HepG2 (cell line): Measurements from ENCODE around the gene STPG4. TPM values are rescaled to one million over a fixed set of nuclear protein-coding genes. Genes with fewer than 3 reads are reported as not detected.

Source experiments
- BORCS8-MEF2B ChIP-seq: sonication (generic); formaldehyde crosslinking; IDR thresholded peaks from 2 replicates; pipeline ENCODE4 v1.8.0; 2022; ENCODE audit warnings: mild to moderate bottlenecking, missing genetic modification reagents
- DMAP1 ChIP-seq: IDR thresholded peaks from 2 replicates; pipeline ENCODE4 v1.6.1; 2016
- FOXK2 ChIP-seq: fragments of 450-650 bp; IDR thresholded peaks from 2 replicates; pipeline ENCODE4 v1.6.1; 2016
- JDP2 ChIP-seq: sonication (generic); formaldehyde crosslinking; IDR thresholded peaks from 2 replicates; pipeline ENCODE4 v1.8.1; 2022; ENCODE audit warnings: missing genetic modification reagents, borderline replicate concordance
- MNT ChIP-seq: fragments of 450-650 bp; IDR thresholded peaks from 2 replicates; pipeline ENCODE4 v1.6.1; 2016
- MXD3 ChIP-seq: IDR thresholded peaks from 2 replicates; pipeline ENCODE4 v1.6.1; 2016; ENCODE audit warnings: mild to moderate bottlenecking, missing biosample characterization, missing genetic modification reagents
- SP4 ChIP-seq: sonication (generic); formaldehyde crosslinking; IDR thresholded peaks from 2 replicates; pipeline ENCODE4 v1.8.1; 2023; ENCODE audit warnings: mild to moderate bottlenecking, missing genetic modification reagents
- TARDBP ChIP-seq: sonication (generic); formaldehyde crosslinking; IDR thresholded peaks from 2 replicates; pipeline ENCODE4 v1.8.0; 2022; ENCODE audit warnings: mild to moderate bottlenecking, missing genetic modification reagents
- ZBTB10 ChIP-seq: sonication (generic); formaldehyde crosslinking; IDR thresholded peaks from 2 replicates; pipeline ENCODE4 v1.4.0; 2020; ENCODE audit warnings: missing genetic modification reagents, borderline replicate concordance
- ZBTB46 ChIP-seq: sonication (generic); formaldehyde crosslinking; IDR thresholded peaks from 2 replicates; pipeline ENCODE4 v1.4.0; 2020; ENCODE audit warnings: mild to moderate bottlenecking, missing genetic modification reagents, borderline replicate concordance
- ZHX1 ChIP-seq: sonication (generic); formaldehyde crosslinking; IDR thresholded peaks from 2 replicates; pipeline ENCODE4 v1.8.1; 2022; ENCODE audit warnings: low read depth, mild to moderate bottlenecking, missing genetic modification reagents
- ZNF280B ChIP-seq: sonication (generic); formaldehyde crosslinking; IDR thresholded peaks from 2 replicates; pipeline ENCODE4 v1.5.0; 2020; ENCODE audit warnings: missing genetic modification reagents, mild to moderate bottlenecking, borderline replicate concordance
- ZNF484 ChIP-seq: sonication (generic); formaldehyde crosslinking; IDR thresholded peaks from 2 replicates; pipeline ENCODE4 v1.5.1; 2020; ENCODE audit warnings: mild to moderate bottlenecking, low read depth, missing genetic modification reagents, borderline replicate concordance
- ZNF800 ChIP-seq: sonication (generic); formaldehyde crosslinking; IDR thresholded peaks from 2 replicates; pipeline ENCODE4 v1.4.0; 2020; ENCODE audit warnings: missing genetic modification reagents
- polyA plus RNA-seq, 8 experiments: library from polyadenylated mRNA; depleted of rRNA in 3 of 8; stranded (reverse) in 7 of 8; unstranded in 1 of 8; fragments of >200 nt; fragmentation: Illumina TruSeq in 4 of 8; extraction: Trizol in 4 of 8; gene quantifications; 2 replicates each; pipeline versions ENCODE4 v1.2.1 to v1.2.3, GENCODE V29; 2011 to 2016; ENCODE audit warnings: low read depth in 4 of 8, missing spikeins in 1 of 8, mixed read lengths in 1 of 8; ENCODE audit not compliant: insufficient read depth in 1 of 8
- total RNA-seq, 5 experiments: library from RNA; depleted of rRNA; stranded (reverse); fragments of >200 nt; fragmentation: Illumina TruSeq; extraction: Trizol; gene quantifications; 2 replicates each; pipeline ENCODE4 v1.2.3, GENCODE V29; 2016; ENCODE audit warnings: low read depth in 1 of 5

STPG4 gene
- total and polyA plus RNA-seq, 2 of the 13 experiments (the other 11 are each of a cell fraction or from before 2014, with no cell fraction given) = 0.11 to 0.15 TPM

- TF ChIP-seq ZNF280B (CRISPR knock-in tag) = 0 out of 2 replicates have a peak, but pooled peaks have one; percentile 12
- TF ChIP-seq ZBTB46 (CRISPR knock-in tag) = no peak
- no peak for TF ChIP-seq ZBTB10
- TF ChIP-seq JDP2 = no peak
- TF ChIP-seq TARDBP (CRISPR knock-in tag) = peak; percentile 71
- TF ChIP-seq SP4 (CRISPR knock-in tag) = peak; percentile 50; the same call in 1 of the 2 replicates
- no peak for TF ChIP-seq MNT
- TF ChIP-seq ZNF484 (CRISPR knock-in tag) = no peak
- no peak for TF ChIP-seq MXD3 (CRISPR knock-in tag)
- TF ChIP-seq DMAP1 = no peak; the same call in 1 of the 2 replicates
- TF ChIP-seq FOXK2 = no peak
- TF ChIP-seq ZNF800 = no peak
- no peak; the same call in 1 of the 2 replicates for TF ChIP-seq ZHX1 (CRISPR knock-in tag)
- no peak for TF ChIP-seq BORCS8-MEF2B (CRISPR knock-in tag)
Observed at GRCh38 chr2:47070920-47071824, 83.9 kb downstream of the STPG4 start (continued).
